Stimulated activated CD4-positive, alpha-beta T cell treated with anti-CD3 and anti-CD28 coated beads, Interleukin-4, amount 100 ng/mL, for 24 hours (primary cell): ENCODE data around the gene ELMO1.

Experiments
- DNase-seq: peaks from one replicate; pipeline ENCODE4 v3.0.0-alpha.2; 2020

The ELMO1 gene

DNA sequence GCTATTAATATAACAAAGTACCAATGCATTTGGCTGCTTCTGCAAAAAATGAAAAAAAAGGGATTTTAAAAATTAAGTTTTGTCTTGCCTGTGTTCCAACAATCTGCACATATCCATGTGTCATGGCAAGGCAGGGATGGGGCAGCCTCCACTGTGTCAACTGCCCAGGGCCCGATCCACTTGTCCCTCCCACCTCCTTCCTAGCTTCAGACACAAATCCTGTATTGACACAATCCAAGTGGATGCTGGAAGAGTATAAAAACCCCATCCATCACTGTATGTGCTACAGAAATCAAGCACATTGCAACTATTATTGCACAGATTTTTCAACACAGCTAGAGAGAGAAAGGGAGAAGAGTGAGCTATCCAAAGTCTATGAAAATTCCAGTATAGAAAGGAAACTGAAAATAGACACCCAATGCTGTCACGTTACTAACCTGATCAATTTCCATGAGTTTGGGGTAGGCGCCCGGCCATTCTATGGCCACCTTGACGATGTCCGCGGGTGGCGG, 106.4 kb downstream of the ELMO1 start:
- DNase-seq: no peak

DNA sequence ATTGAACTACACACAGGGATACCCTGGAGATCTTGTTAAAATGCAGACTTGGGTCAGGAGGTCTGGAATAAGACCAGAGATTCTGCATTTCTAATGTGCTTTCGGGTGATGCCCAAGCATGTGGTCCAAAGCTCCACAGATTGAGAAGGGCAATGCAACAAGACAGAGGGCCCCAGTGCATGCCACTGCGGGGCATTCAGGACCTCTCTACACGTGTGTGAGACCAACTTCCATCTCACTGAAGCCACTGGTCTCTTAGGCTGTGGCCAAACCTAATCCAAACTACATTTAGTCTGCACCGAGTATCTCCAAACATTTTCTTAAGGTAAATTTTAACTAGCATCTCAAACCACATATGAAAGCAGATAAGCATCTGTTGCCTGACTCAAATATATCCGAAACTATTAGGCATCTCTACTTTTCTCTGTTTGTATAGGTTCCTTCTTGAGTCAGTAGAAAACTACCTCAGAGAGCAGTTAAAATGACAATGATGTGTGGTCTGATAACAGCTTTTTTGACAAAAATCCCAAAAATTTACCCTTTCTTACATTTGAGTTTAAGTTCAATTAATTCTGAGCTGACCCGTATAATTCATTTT, 107.5 kb downstream of the ELMO1 start:
- DNase-seq: no peak

DNA sequence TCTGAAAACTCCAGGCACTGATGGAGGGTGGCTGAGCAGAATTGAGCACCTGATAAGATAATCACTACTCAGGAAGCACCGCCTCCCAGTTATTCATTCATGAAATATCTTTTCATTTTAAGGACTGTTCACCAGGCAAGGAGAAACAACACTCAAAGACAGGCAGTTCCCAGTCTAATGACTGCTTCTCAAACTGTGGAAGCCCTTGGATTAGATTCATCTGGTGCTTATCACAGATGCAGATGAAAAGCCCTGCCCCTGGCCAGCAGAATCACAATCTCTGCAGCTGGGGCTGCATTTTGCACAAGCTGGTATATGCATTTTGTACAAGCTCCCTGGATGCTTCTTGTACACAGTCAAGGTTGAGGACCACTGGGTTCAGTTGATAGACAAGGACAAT, 109.7 kb downstream of the ELMO1 start:
- DNase-seq: no peak

GRCh38 chr7:37337522-37337921, 111.1 kb downstream of the ELMO1 start:
- no peak for DNase-seq

GRCh38 chr7:37336259-37336658, 112.4 kb downstream of the ELMO1 start:
- peak; percentile 57 for DNase-seq

DNA sequence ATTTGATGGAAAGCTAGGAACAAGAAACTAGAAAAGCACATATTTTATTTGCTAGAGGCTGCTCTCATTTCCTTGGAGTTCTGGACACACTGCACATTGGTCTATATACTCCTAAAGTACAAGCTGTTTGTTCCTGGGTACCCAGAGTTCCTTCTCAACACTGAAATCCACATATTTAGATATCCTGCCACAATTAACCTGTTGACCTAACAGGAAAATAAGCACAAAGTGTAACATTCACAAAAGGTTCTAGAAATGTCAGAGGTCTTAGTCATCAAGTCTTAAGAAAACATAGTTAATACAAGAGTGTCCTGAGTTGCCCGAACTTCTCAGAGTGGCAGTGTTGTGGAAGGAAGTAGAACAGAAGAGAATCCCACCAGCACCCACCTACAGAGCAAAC, 115.6 kb downstream of the ELMO1 start:
- DNase-seq: no peak

DNA sequence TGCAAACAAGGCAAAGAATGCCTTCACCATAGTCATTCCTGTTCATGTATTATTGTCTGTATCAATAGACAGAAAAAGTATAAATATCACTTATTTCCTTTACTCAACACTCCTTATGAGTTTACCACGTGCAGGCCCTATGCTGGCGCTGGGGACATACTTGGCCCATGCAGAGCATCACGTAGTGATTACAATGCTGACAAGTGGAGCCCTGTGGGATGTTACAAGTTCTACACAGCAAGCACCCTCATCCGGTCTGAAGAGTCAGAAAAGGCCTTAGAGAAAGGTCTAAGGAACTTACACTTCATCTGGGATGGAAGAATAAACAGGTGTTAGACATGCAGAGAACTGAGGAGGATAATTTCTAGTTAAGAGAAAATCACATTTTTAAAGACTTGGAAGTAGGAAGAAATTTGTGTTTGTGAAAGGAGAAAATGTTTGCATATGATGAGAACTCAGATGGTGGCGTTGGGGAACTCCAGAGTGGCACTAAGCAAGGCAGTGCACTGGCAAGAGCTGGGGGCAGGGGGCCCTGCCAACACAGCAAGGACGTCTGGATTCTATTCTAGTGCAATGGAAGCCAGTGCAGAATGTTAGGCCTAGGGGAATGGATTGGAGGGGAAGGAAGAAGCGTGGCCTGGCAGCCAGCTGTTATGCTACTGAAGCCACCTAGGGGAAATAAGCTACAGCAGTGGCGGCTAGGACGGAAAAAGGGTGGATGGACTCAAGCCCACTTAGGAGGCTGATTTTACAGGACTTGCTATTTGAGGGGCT, 116.2 kb downstream of the ELMO1 start:
- no peak for DNase-seq

DNA sequence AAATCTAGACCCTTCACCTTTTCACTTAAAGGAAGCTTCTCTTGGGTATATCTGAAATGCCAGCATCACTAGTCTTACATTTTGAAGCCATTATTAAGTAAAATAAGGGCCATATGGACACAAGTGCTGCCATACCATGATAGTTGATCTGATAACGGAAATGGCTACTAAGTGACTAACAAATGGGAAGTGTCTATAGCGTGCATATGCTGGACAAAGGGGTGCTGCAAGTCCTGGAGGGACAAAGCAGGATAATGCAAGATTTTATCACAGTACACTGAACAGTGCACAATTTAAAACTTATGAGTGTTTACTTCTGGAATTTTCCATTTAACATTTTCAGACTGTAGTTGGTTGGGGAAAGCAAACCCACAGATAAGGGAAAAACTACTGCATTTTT, 117.9 kb downstream of the ELMO1 start:
- no peak for DNase-seq

DNA sequence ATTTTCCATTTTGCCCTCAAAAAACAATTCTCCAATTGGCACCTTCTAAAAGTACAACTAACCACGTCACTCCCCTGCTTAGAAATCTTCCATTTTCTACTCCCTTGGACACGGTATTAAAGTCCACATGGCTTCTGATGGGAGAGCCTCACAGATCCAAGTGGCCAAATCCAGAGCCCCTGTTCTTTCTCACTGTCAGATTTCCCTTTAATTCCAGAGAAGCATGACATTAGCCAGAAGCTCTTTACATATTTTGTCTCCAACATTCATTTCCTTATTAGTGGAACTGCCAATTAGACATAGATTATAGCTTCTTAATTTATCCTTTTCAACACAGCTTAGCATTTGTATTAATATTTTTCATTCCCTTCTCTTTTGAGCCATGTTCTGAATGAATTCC, 118.7 kb downstream of the ELMO1 start:
- no peak for DNase-seq

GRCh38 chr7:37327288-37327687, 121.4 kb downstream of the ELMO1 start:
- no peak for DNase-seq

- no peak for DNase-seq
These were observed 124.7 kb downstream of the ELMO1 start for GRCh38 chr7:37323966-37324365.

- DNase-seq: no peak
These were observed 125.8 kb downstream of the ELMO1 start for GRCh38 chr7:37322831-37323230.

- no peak for DNase-seq
These were observed 127.7 kb downstream of the ELMO1 start for GRCh38 chr7:37320848-37321468.

- DNase-seq: no peak
These were observed 128.4 kb downstream of the ELMO1 start for GRCh38 chr7:37320140-37320847.

- DNase-seq: no peak
These were observed 130.1 kb downstream of the ELMO1 start for GRCh38 chr7:37318541-37318940.

DNA sequence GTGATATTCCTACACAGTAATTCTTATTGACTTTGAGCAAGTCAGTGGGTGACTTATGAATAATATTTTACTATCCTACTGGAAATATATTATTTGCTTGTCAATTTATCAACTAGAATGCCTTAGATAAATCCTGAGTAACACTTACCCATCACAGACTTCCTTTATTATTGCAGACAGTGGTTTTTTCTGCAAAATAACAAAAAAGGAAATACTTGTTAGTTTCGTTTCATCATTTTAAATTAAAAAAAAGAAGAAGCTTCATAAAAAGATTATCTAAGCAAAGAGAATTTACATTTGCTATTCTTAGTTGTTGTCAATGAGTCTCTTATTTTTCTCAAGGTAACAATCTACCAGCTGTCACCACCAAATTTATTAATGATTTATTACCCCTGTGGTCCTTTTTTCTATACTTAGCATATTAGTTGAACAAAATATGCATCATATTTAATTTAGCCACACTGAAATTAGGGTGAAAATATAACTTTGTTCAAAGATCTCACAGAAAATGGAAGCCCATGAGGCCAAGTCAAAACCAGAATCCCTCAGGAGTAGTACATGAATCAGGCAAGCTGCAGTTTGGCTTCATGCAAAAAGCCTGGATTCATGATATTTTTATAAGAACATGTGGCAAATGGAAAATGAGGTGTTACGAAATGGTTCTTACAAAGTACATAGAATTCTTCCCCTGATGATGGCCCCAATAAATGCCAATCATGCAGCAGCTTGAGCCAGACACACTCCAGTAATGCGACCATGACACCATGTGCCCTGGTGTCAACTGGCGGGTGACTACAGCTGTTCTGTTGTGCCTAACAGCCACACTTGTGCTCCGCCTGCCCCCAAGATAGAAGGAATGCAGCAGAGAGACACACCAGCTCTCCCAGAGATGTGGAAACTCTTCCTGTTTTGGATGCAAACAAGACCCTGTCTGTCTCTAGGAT, 132.6 kb downstream of the ELMO1 start:
- DNase-seq: no peak

GRCh38 chr7:37312608-37313007, 136.1 kb downstream of the ELMO1 start:
- DNase-seq: no peak

DNA sequence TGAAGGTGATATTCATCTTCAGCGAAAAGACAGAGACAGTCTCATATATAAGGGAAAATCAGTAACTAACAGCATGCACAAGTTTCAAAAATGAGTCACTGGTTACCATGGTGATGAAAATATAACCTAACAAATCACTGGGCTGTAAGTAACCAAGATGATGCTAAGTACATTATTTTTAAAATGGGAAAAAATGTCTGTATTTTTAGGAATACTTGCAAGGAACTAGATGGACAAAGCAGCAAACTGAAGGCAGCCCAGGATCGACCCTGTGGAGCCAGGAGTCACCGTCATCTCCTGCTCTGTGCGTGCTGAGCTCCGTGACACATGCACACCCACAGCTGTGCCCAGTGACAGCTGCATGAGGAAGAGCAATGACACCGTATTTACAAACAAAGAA, 137.3 kb downstream of the ELMO1 start:
- peak; percentile 51 for DNase-seq

- DNase-seq: no peak
These were observed 138.2 kb downstream of the ELMO1 start for GRCh38 chr7:37310327-37311080.

DNA sequence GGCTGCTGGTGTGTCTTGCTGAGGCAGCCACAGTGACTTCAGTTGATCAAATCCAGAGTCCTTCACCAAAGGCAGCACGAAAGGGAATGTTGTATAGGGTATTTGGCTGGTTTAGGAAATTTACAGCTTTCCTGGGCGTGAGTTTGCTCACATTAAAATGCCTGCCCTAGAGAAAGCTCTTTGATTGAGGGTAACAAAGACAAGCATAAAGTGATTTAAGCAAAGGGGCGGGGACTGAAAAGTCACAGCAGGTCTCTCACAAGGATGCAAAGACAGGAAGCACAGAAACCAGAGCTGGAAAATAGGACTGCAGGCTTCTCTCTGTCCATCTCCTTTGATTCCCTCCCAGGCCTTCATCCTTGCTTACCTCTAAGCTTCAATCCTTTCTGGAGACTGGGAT, 139.2 kb downstream of the ELMO1 start:
- DNase-seq: no peak

DNA sequence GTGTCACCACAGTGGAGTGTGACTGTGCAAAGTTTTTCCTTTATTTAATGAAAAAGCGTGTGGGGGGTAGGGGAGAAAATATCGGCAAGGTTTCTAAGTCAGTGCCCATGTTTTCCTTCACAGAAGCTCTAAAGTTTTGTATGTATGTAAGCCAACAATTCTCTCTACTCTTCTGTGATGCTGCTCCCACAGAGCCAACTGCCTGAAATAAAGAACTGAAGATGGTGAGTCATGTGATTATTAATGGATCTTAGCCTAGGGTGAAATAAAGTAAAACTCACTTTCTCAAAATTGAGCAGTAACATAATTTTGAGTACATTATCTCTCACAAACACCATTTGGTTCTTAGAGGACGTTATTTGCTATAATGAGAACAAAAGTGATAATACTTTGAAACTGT, 143.7 kb downstream of the ELMO1 start:
- no peak for DNase-seq

DNA sequence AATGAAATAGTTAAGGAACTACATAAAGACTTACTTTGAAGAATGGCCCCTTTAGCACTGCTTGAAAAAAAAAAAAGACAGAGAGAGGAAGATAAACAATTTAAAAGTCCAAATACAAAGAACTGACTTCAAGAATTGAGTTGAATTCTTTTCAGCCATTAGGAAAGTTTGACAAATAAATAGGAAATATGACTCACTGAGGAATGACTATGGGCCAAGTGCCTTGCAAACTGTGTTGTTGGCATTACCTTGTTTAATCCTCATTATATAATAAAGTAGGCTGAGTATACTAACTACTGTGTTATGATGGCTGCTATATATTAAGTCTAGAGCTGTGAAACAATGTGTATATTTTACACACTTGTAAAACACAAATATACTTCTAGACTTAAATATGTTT, 151.1 kb downstream of the ELMO1 start:
- no peak for DNase-seq
